ENCODE results near the gene SLC43A1.

Gene SLC43A1

DNA sequence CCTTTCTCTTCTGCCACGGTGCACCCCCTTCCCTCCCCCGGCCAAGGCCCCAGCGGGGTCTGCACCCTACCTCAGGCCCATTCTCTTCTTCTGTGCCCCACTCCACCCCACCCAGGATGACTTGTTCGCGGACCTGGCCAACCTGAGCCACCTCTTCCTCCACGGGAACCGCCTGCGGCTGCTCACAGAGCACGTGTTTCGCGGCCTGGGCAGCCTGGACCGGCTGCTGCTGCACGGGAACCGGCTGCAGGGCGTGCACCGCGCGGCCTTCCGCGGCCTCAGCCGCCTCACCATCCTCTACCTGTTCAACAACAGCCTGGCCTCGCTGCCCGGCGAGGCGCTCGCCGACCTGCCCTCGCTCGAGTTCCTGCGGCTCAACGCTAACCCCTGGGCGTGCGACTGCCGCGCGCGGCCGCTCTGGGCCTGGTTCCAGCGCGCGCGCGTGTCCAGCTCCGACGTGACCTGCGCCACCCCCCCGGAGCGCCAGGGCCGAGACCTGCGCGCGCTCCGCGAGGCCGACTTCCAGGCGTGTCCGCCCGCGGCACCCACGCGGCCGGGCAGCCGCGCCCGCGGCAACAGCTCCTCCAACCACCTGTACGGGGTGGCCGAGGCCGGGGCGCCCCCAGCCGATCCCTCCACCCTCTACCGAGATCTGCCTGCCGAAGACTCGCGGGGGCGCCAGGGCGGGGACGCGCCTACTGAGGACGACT lies 39.3 kb downstream of the SLC43A1 start:
- TF ChIP-seq, protein P1, sequence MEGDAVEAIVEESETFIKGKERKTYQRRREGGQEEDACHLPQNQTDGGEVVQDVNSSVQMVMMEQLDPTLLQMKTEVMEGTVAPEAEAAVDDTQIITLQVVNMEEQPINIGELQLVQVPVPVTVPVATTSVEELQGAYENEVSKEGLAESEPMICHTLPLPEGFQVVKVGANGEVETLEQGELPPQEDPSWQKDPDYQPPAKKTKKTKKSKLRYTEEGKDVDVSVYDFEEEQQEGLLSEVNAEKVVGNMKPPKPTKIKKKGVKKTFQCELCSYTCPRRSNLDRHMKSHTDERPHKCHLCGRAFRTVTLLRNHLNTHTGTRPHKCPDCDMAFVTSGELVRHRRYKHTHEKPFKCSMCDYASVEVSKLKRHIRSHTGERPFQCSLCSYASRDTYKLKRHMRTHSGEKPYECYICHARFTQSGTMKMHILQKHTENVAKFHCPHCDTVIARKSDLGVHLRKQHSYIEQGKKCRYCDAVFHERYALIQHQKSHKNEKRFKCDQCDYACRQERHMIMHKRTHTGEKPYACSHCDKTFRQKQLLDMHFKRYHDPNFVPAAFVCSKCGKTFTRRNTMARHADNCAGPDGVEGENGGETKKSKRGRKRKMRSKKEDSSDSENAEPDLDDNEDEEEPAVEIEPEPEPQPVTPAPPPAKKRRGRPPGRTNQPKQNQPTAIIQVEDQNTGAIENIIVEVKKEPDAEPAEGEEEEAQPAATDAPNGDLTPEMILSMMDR (conservative IDR thresholded peaks at IDR 0.05; ENCODE audit: low read depth, low read length): no peak
- Histone ChIP-seq H3K4me2 (peak overlapping the region; percentile 79), H3K9ac (peak overlapping the region; percentile 97), H2AFZ (ENCODE audit: low read depth) (peak overlapping the region; percentile 77), H3K4me3 (IDR thresholded peaks at IDR 0.05; ENCODE audit: insufficient read depth, low read depth, low read length) (no peak overlapping the region), H3K79me2 (ENCODE audit: insufficient read depth, low read depth) (peaks cover 14% of the 10 kb centered on the region), H3K4me1 (ENCODE audit: low read depth, poor library complexity, severe bottlenecking) (peaks cover 35% of the 10 kb centered on the region), H3K27me3 (ENCODE audit: insufficient read depth, low read depth) (no peaks in the 10 kb centered on the region), H4K20me1 (ENCODE audit: insufficient read depth) (no peaks in the 10 kb centered on the region), H3K27ac (peak overlapping the region; percentile 91), H3K36me3 (ENCODE audit: insufficient read depth) (no peaks in the 10 kb centered on the region)

DNA sequence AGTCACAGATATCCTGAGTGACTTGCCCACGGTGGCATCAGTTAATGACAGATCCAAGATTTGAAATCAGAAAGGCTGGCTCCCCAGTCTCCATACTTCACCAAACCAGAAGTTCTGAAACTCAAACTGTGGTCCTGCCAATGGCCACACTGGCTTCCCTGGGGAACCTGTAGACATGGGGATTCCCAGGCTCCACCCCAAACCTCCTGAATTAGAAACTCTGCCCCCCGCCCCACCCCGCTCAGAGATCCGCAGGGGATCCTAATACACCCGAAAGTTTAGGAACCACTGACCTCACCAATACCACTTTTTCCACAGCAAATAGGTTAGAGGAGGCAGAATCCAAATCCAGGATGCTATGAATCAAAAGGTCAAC lies 39.8 kb downstream of the SLC43A1 start:
- TF ChIP-seq, protein P1 (conservative IDR thresholded peaks at IDR 0.05; ENCODE audit: low read depth, low read length): no peak
- peak overlapping the region; percentile 91 for H3K27ac ChIP-seq
- H4K20me1 ChIP-seq (ENCODE audit: insufficient read depth): no peaks in the 10 kb centered on the region
- peaks cover 14% of the 10 kb centered on the region for H3K79me2 ChIP-seq (ENCODE audit: insufficient read depth, low read depth)
- peak overlapping the region; percentile 97 for H3K9ac ChIP-seq
- no peaks in the 10 kb centered on the region for H3K36me3 ChIP-seq (ENCODE audit: insufficient read depth)
- no peak overlapping the region for H3K4me3 ChIP-seq (IDR thresholded peaks at IDR 0.05; ENCODE audit: insufficient read depth, low read depth, low read length)
- peak overlapping the region; percentile 77 for H2AFZ ChIP-seq (ENCODE audit: low read depth)
- H3K27me3 ChIP-seq (ENCODE audit: insufficient read depth, low read depth): no peaks in the 10 kb centered on the region
- peak overlapping the region; percentile 79 for H3K4me2 ChIP-seq
- H3K4me1 ChIP-seq (ENCODE audit: low read depth, poor library complexity, severe bottlenecking): peaks cover 35% of the 10 kb centered on the region

DNA sequence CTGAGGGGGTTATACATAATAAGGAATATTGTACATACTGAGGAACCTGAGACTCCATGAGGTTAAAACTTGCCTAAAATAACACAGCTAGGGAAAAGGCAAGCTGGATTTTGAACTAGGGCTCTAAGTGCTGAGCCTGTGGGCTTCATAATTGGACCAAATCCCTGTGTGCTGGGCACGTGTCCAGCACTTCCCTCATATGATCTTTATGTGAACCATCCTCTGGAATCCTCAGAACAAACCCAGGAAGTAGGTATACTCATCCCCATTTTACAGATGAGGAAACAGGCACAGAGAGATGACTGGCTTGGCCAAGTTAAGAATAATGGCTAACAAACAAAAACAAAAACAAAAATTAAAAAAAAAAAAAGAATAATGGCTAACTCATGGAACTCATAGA lies 40.3 kb downstream of the SLC43A1 start:
- no peak overlapping the region for H3K4me3 ChIP-seq (IDR thresholded peaks at IDR 0.05; ENCODE audit: insufficient read depth, low read depth, low read length)
- H3K9ac ChIP-seq: peak overlapping the region; percentile 97; the same call in 1 of the 2 replicates
- no peaks in the 10 kb centered on the region for H3K27me3 ChIP-seq (ENCODE audit: insufficient read depth, low read depth)
- H3K36me3 ChIP-seq (ENCODE audit: insufficient read depth): no peaks in the 10 kb centered on the region
- H3K4me1 ChIP-seq (ENCODE audit: low read depth, poor library complexity, severe bottlenecking): peaks cover 34% of the 10 kb centered on the region
- TF ChIP-seq, protein P1 (conservative IDR thresholded peaks at IDR 0.05; ENCODE audit: low read depth, low read length): no peak
- H3K27ac ChIP-seq: peak overlapping the region; percentile 91; the same call in 1 of the 2 replicates
- H3K79me2 ChIP-seq (ENCODE audit: insufficient read depth, low read depth): peaks cover 14% of the 10 kb centered on the region
- no peaks in the 10 kb centered on the region for H4K20me1 ChIP-seq (ENCODE audit: insufficient read depth)
- peak overlapping the region; percentile 79 for H3K4me2 ChIP-seq
- no peak overlapping the region for H2AFZ ChIP-seq (ENCODE audit: low read depth)

DNA sequence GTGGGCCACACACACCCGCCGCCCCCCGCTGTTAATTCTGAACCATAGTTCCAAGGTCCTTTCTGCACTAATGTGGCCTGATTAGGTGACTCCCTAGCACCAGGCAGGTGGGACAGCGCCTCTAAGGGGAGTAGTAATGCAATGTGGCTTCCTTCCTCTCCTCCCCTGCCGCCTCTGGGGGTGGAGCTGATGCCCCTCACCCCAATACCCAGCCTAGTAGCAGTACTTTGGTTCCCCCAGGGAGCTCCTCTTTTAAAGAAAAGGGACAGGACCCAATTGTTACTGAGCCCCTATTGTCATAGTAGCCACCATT lies 40.7 kb downstream of the SLC43A1 start:
- H3K4me1 ChIP-seq (ENCODE audit: low read depth, poor library complexity, severe bottlenecking): peaks cover 32% of the 10 kb centered on the region
- no peaks in the 10 kb centered on the region for H3K27me3 ChIP-seq (ENCODE audit: insufficient read depth, low read depth)
- no peak overlapping the region for H3K27ac ChIP-seq
- H2AFZ ChIP-seq (ENCODE audit: low read depth): no peak overlapping the region
- no peak overlapping the region; the same call in 1 of the 2 replicates for H3K9ac ChIP-seq
- H3K36me3 ChIP-seq (ENCODE audit: insufficient read depth): no peaks in the 10 kb centered on the region
- H3K79me2 ChIP-seq (ENCODE audit: insufficient read depth, low read depth): peaks cover 14% of the 10 kb centered on the region
- H3K4me3 ChIP-seq (IDR thresholded peaks at IDR 0.05; ENCODE audit: insufficient read depth, low read depth, low read length): no peak overlapping the region
- H4K20me1 ChIP-seq (ENCODE audit: insufficient read depth): no peaks in the 10 kb centered on the region
- H3K4me2 ChIP-seq: peak overlapping the region; percentile 79
- TF ChIP-seq, protein P1 (conservative IDR thresholded peaks at IDR 0.05; ENCODE audit: low read depth, low read length): no peak
